GM12878 (cell line): ENCODE results near the gene CAMTA1. TPM values are rescaled to one million over a fixed set of nuclear protein-coding genes. Genes with fewer than 3 reads are reported as not detected.

Experiments used
- ATAC-seq: fragments of 200-7000 bp; cut with Tn5 transposase; 3 replicates; pipeline ENCODE4 v1.9.1; 2020; ENCODE audit warnings: mild to moderate bottlenecking, moderate library complexity
- BruUV-seq: library from RNA; stranded (reverse); fragments of 400-500 nt; replicated peaks from 2 replicates; lab custom pipeline; 2021; lab: Mats Ljungman, UMichigan
- CTCF ChIA-PET: fragments of 300-600 bp; sonication (Branson Sonifier 250); formaldehyde crosslinking; extraction: SDS; loops from one replicate; lab custom pipeline; 2021; ENCODE audit warnings: inconsistent platforms; lab: Yijun Ruan, JAX
- POLR2A ChIA-PET: fragments of 350-600 bp; formaldehyde crosslinking; extraction: SDS; loops from one replicate; lab custom pipeline; 2021; ENCODE audit warnings: inconsistent platforms; lab: Charles Lee
- RAD21 ChIA-PET: fragments of 300-600 bp; sonication (Branson Sonifier 250); formaldehyde crosslinking; loops from one replicate; lab custom pipeline; 2023; ENCODE audit warnings: antibody characterized with exemption; ENCODE audit not compliant: unreplicated experiment; lab: Charles Lee
- SMC1A ChIA-PET: fragments of 300-600 bp; sonication (Branson Sonifier 250); formaldehyde crosslinking; loops from one replicate; lab custom pipeline; 2023; ENCODE audit not compliant: unreplicated experiment, uncharacterized antibody; lab: Charles Lee
- DNase-seq: peaks from one replicate; pipeline ENCODE4 v3.0.0-alpha.2; 2011; ENCODE audit warnings: low read depth, low spot score
- FAIRE-seq: peaks from 3 replicates; lab custom pipeline; 2011; peaks lifted over from hg19 to GRCh38; lab: Jason Lieb, UNC
- H2AFZ ChIP-seq: 2 replicates; pipeline ENCODE4 v1.6.0; 2011; ENCODE audit warnings: low read depth, low read length, control low read depth; ENCODE audit not compliant: control insufficient read depth
- H3K27ac ChIP-seq: 2 replicates; pipeline ENCODE4 v1.5.1; 2011; ENCODE audit warnings: control low read depth; ENCODE audit not compliant: control insufficient read depth, insufficient read depth
- H3K27me3 ChIP-seq, 2 experiments: replicated peaks in 1 of 2; 2 replicates each; pipeline versions ENCODE4 v1.6.0 to v1.6.1; 2011; ENCODE audit warnings: low read length in 1 of 2; ENCODE audit not compliant: control insufficient read depth in 2 of 2, insufficient read depth in 2 of 2
- H3K36me3 ChIP-seq, 2 experiments: 2 replicates each; pipeline ENCODE4 v1.5.1; 2011; ENCODE audit warnings: low read length in 1 of 2; ENCODE audit not compliant: control insufficient read depth in 2 of 2, insufficient read depth in 2 of 2
- H3K4me1 ChIP-seq: 2 replicates; pipeline ENCODE4 v1.6.1; 2011; ENCODE audit warnings: mild to moderate bottlenecking, low read length, moderate library complexity, mixed read lengths; ENCODE audit not compliant: control insufficient read depth, insufficient read depth
- H3K4me2 ChIP-seq: 2 replicates; pipeline ENCODE4 v1.6.0; 2011; ENCODE audit warnings: control low read depth; ENCODE audit not compliant: control insufficient read depth, insufficient read depth
- H3K4me3 ChIP-seq: fragments of 200-600 bp; sonication (generic); 2 replicates; pipeline ENCODE4 v1.5.1; 2016
- H3K79me2 ChIP-seq: 2 replicates; pipeline ENCODE4 v1.6.0; 2011; ENCODE audit warnings: low read length; ENCODE audit not compliant: control insufficient read depth, insufficient read depth
- H3K9ac ChIP-seq: 2 replicates; pipeline ENCODE4 v1.8.0; 2011; ENCODE audit warnings: low read length, control low read depth, mixed read lengths; ENCODE audit not compliant: control insufficient read depth, insufficient read depth
- H3K9me3 ChIP-seq: replicated peaks from 3 replicates; pipeline ENCODE4 v1.5.1; 2011; ENCODE audit warnings: mild to moderate bottlenecking, low read length; ENCODE audit not compliant: control insufficient read depth, insufficient read depth
- H4K20me1 ChIP-seq: 2 replicates; pipeline ENCODE4 v1.6.0; 2011; ENCODE audit not compliant: control insufficient read depth, insufficient read depth
- CHD2 ChIP-seq: IDR thresholded peaks from 2 replicates; pipeline ENCODE4 v1.6.1; 2011; ENCODE audit warnings: low read depth, low read length, improper control_type of control experiment, borderline replicate concordance
- EP300 ChIP-seq, 2 experiments: fragments of 150-350 bp in 1 of 2; IDR thresholded peaks; 2 replicates each; pipeline ENCODE4 v1.6.1; 2011 to 2012; ENCODE audit warnings: low read depth in 2 of 2, low read length in 2 of 2, borderline replicate concordance in 1 of 2, improper control_type of control experiment in 1 of 2, inconsistent platforms in 1 of 2; ENCODE audit not compliant: control insufficient read depth in 1 of 2
- FOXM1 ChIP-seq: IDR thresholded peaks from 2 replicates; pipeline ENCODE4 v1.6.1; 2012; ENCODE audit warnings: low read depth, mild to moderate bottlenecking, inconsistent platforms, low read length, moderate library complexity
- IKZF2 ChIP-seq, 2 experiments: fragments of 450-650 bp; IDR thresholded peaks; 2 replicates each; pipeline ENCODE4 v1.6.1; 2017; ENCODE audit warnings: mild to moderate bottlenecking in 2 of 2, moderate library complexity in 2 of 2
- NFYA ChIP-seq: IDR thresholded peaks from 2 replicates; pipeline ENCODE4 v1.6.1; 2011; ENCODE audit warnings: low read depth, mild to moderate bottlenecking, low read length, improper control_type of control experiment, borderline replicate concordance
- RAD51 ChIP-seq: fragments of 450-650 bp; IDR thresholded peaks from 2 replicates; pipeline ENCODE4 v1.6.1; 2016; ENCODE audit warnings: moderate library complexity, mild to moderate bottlenecking, inconsistent platforms
- SPI1 ChIP-seq: IDR thresholded peaks from 2 replicates; pipeline ENCODE4 v1.6.1; 2011; ENCODE audit warnings: low read depth, mild to moderate bottlenecking, low read length, moderate library complexity, borderline replicate concordance; ENCODE audit not compliant: insufficient read depth
- WGBS: methylation state at CpG from one replicate; pipeline ENCODE4 v1.1.6; 2016; ENCODE audit warnings: low lambda C conversion rate; ENCODE audit not compliant: insufficient replicate concordance, insufficient coverage; ENCODE audit errors: missing lambda C conversion rate; 5-methylcytosine and 5-hydroxymethylcytosine counted together
- in situ Hi-C: fragments of 300-500 bp; cut with MboI; formaldehyde crosslinking; loops from 9 replicates; pipeline ENCODE4 v1.14.3; 2018; ENCODE audit warnings: mixed read lengths
- intact Hi-C: fragments of 100-400 bp; cut with micrococcal nuclease; formaldehyde crosslinking; loops from one replicate; pipeline ENCODE4 v1.14.2; 2022; ENCODE audit not compliant: unreplicated experiment
- polyA plus RNA-seq, 11 experiments: library from polyadenylated mRNA; depleted of rRNA in 4 of 11; unstranded in 6 of 11; stranded (reverse) in 5 of 11; fragments of >200 nt; fragmentation: Nextera tagmentation in 4 of 11; fragmentation: Illumina TruSeq in 1 of 11; extraction: Ambion mirVana in 4 of 11; extraction: Trizol in 1 of 11; gene quantifications; 1 replicate in 1 of 11; 2 replicates in 10 of 11; pipeline versions ENCODE4 v1.2.1 to v1.2.3, GENCODE V29; 2011 to 2016; ENCODE audit warnings: inconsistent platforms in 2 of 11, missing spikeins in 2 of 11, low read depth in 1 of 11
- total RNA-seq, 4 experiments: library from RNA; depleted of rRNA in 3 of 4; stranded (reverse); fragments of >200 nt in 3 of 4; fragmentation: Illumina TruSeq in 1 of 4; extraction: Trizol in 1 of 4; gene quantifications; 2 replicates each; pipeline versions ENCODE4 v1.2.1 to v1.2.3, GENCODE V29; 2013 to 2021
- TF ChIP-seq, protein P1 (sequence below): IDR thresholded peaks from 2 replicates; pipeline ENCODE4 v1.6.1; 2011; ENCODE audit warnings: low read depth, mild to moderate bottlenecking, low read length, moderate library complexity, borderline replicate concordance; ENCODE audit errors: extremely low read depth
- TF ChIP-seq, protein P2 (sequence below): fragments of 450-650 bp; formaldehyde crosslinking; IDR thresholded peaks from 2 replicates; pipeline ENCODE4 v1.5.0; 2022; ENCODE audit warnings: mild to moderate bottlenecking, missing genetic modification characterization

CAMTA1 gene
- total and polyA plus RNA-seq, 10 of the 15 experiments (the other 5 are each of a cell fraction or from before 2014, with no cell fraction given), result 37.7 to 148 (median 76.4) TPM

GRCh38 chr1:7360526-7360925, 575.3 kb downstream of the CAMTA1 start:
- DNase-seq (no peak), FAIRE-seq (no peak), ATAC-seq (no peak)
- no peaks in the 10 kb centered on the region for H4K20me1 ChIP-seq
- H3K9ac ChIP-seq, result no peak overlapping the region
- no TSS peak for BruUV-seq
- H3K9me3 ChIP-seq, result no peaks in the 10 kb centered on the region; the same call in 2 of the 3 replicates
- ChIA-PET SMC1A (no interaction called here), CTCF (interaction anchor here (0.7 kb wide), 1 partner anchor 14 kb away, joined by 3 read pairs; no protein-coding TSS in a partner anchor), RAD21 (no interaction called here), POLR2A (no interaction called here)
- in situ Hi-C loops, result no loop called here
- TF ChIP-seq IKZF2 (IDR thresholded peaks at IDR 0.05), result no peak
- no peak for TF ChIP-seq FOXM1
- TF ChIP-seq RAD51, result no peak
- no peak for TF ChIP-seq NFYA
- TF ChIP-seq EP300 (IDR thresholded peaks at IDR 0.05; ENCODE audit: borderline replicate concordance in 1 of 2, control insufficient read depth in 1 of 2, low read depth in 2 of 2, low read length in 2 of 2), result no peak
- TF ChIP-seq CHD2, result no peak
- no peak for TF ChIP-seq SPI1
- TF ChIP-seq, protein P1, sequence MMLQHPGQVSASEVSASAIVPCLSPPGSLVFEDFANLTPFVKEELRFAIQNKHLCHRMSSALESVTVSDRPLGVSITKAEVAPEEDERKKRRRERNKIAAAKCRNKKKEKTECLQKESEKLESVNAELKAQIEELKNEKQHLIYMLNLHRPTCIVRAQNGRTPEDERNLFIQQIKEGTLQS, result no peak
- TF ChIP-seq, protein P2, sequence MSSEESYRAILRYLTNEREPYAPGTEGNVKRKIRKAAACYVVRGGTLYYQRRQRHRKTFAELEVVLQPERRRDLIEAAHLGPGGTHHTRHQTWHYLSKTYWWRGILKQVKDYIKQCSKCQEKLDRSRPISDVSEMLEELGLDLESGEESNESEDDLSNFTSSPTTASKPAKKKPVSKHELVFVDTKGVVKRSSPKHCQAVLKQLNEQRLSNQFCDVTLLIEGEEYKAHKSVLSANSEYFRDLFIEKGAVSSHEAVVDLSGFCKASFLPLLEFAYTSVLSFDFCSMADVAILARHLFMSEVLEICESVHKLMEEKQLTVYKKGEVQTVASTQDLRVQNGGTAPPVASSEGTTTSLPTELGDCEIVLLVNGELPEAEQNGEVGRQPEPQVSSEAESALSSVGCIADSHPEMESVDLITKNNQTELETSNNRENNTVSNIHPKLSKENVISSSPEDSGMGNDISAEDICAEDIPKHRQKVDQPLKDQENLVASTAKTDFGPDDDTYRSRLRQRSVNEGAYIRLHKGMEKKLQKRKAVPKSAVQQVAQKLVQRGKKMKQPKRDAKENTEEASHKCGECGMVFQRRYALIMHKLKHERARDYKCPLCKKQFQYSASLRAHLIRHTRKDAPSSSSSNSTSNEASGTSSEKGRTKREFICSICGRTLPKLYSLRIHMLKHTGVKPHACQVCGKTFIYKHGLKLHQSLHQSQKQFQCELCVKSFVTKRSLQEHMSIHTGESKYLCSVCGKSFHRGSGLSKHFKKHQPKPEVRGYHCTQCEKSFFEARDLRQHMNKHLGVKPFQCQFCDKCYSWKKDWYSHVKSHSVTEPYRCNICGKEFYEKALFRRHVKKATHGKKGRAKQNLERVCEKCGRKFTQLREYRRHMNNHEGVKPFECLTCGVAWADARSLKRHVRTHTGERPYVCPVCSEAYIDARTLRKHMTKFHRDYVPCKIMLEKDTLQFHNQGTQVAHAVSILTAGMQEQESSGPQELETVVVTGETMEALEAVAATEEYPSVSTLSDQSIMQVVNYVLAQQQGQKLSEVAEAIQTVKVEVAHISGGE, result no peak
- H3K27ac ChIP-seq, result no peak overlapping the region
- H3K4me1 ChIP-seq, result no peaks in the 10 kb centered on the region
- no peaks in the 10 kb centered on the region for H3K36me3 ChIP-seq
- intact Hi-C loops, result no loop called here
- peaks cover 0 to 3% of the 10 kb centered on the region in 2 experiments; a peak in 1 of 4 replicates for H3K27me3 ChIP-seq
- no peak overlapping the region for H2AFZ ChIP-seq
- H3K79me2 ChIP-seq, result no peaks in the 10 kb centered on the region
- 21% methylated on average over 6 of the region's 6 CpGs for WGBS
- H3K4me2 ChIP-seq, result no peak overlapping the region
- no peak overlapping the region for H3K4me3 ChIP-seq
